T1000 (cell line): ENCODE results near the gene FAM151A.
"Not testable (repeated sequence)": the region's sequence is repeated elsewhere in the genome, so short reads cannot be mapped to it uniquely, and the experiment has no call there.

Experiments used
- DNase-seq: peaks from one replicate; lab custom pipeline; 2025; ENCODE audit warnings: mixed read lengths; lab: John Stamatoyannopoulos, UW

Gene FAM151A

DNA sequence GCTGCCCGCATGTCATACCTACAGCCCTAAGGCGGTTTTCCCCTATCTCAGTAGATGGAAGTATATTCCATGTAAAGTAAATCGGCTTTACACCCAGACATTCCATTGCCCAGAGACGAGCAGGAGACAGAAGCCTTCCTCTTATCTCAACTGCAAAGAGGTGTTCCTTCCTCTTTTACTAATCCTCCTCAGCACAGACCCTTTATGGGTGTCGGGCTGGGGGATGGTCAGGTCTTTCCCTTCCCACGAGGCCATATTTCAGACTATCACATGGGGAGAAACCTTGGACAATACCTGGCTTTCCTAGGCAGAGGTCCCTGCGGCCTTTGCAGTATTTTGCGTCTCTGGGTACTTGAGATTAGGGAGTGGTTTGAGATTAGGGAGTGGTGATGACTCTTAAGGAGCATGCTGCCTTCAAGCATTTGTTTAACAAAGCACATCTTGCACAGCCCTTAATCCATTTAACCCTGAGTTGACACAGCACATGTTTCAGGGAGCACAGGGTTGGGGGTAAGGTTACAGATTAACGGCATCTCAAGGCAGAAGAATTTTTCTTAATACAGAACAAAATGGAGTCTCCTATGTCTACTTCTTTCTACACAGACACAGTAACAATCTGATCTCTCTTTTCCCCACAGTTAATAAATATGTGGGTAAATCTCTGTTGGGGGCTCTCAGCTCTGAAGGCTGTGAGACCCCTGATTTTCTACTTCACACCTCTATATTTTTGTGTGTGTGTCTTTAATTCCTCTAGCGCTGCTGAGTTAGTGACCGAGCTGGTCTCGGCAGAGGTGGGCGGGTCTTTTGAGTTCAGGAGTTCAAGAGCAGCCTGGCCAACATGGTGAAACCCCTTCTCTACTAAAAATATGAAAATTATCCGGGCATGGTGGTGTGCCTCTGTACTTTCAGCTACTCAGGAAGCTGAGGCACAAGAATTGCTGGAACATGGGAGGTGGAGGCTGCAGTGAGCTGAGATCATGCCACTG, 13.4 kb upstream of the FAM151A start:
- DNase-seq, result not testable (repeated sequence)

DNA sequence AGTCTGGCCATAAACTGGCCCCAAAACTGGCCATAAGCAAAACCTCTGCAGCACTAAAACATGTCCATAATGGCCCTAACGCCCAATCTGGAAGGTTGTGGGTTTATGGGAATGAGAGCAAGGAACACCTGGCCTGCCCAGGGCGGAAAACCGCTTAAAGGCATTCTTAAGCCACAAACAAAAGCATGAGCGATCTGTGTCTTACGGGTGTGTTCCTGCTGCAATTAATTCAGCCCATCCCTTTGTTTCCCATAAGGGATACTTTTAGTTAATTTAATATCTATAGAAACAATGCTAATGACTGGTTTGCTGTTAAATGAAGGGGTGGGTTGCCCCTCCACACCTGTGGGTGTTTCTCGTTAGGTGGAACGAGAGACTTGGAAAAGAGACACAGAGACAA, 12.5 kb upstream of the FAM151A start:
- DNase-seq, result not testable (repeated sequence)

DNA sequence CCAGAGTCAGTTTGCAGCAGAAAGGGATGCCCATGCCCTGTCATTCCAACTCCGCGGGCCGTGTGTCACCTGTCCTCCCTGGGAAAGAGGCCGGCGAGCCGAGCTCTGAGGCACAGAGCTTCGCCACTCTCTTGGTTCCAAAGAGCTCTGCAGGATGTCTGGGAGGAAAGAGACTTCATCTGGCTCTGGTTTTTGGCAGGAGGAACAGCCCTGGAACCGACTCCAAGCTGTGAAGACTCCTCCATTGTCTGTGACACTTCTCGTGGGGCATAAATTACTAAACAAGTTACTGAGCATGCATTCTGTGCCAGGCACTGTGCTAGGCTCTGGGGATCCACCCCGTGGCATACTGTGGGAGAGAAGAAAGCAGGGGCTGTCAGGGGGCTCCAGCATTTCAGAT, 3.9 kb upstream of the FAM151A start:
- DNase-seq, result no peak

DNA sequence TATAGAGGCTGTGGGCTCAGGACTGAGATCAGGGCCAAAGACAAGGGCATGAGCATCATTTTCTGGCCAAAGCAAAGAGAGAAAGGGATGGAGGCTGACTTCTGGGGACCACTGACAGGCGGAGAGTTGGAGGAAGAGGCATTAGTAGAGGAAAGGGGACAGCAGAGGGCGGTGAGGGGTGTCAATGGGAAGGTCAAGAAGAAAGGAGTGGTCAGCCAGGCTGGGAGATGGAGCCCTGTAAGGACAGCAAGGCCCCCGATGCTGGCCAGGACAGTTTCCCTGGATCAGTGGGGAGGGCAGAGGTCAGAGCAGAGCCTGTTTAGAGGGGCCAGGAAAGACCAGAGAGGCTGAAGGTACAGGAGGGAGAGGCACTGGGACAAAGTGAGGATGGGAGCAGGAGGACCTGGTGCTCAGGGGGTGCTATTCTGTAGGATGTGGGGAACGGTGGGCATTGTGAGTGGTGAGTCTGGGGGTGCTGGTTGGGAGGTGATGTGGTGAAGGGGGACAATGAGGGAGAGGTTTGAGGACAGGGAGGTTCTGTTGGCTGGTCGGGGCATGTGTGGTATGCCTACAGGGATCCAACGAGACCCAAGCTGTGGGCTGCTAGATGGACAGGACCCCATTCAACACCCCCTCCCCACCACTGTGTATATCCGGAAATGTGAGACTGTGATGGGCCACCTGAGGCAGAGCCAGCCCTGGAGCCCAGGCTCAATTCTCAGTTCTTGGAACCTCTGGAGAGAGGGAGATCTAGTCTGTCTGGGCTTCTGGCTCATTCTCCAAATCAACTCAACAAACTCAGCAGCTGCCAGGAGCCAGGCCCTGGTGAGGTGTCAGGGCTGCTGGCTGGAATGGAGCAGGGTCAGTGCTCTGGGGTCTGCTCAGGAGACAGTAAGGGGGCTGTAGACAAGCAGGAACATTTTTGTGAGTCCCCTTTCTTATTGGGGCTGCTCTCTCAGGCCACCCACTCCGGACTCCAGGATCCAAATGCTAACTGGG, 1.4 kb upstream of the FAM151A start:
- DNase-seq, result no peak

DNA sequence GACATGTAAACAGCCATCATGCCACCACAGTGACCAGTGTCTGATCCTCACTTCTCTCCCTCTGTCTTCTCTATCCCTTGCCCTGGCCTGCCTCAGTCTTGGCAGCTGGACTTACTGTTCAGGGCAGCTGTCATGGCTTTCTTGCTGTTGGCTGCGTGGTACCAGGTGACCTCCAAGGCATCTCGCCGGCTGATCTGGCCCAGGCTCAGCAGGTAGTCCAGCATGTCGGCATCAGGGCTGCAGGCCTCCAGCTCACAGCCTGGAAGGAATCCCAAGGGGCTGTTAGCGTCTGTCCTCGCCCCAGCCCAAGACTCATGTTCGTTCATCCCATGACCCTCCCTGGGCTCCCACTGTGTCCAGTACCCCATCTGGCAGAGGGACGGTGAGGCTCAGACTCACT, 3.6 kb downstream of the FAM151A start:
- no peak for DNase-seq

DNA sequence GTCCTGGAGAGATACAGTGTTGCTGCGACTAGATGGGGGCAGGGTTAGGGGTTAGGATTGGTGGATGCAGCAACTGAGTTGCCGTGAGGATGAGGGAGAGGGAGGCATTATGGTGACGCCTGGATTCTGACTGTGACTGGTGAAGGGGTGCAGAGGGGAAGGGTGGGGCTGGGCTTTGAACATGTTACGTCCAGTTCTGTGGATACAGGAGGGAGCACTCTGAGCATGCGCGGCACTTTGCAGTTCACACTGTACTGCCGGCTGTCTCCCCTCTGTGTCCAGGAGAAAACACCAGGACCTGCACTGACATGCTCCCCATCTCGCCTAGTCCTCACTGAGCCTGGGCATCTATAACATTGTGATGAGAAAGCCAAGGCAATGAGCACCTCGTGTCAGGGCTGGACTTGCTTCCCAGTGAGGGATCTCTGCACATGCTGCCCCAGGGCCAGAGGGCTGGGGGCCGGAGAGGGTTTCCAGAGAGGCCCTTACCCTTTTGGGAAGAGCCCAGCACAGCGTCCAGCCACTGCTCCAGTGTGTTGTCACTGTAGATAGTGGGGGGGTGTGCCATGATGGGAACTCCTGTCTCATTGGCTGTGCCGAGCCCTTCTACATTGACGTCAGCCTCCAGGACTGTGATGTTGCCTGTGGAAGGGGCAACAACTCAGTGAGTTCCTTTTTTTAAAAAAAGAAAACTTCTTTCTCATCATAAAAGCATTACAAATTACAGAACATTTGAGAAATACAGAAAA, 7.6 kb downstream of the FAM151A start:
- no peak for DNase-seq

DNA sequence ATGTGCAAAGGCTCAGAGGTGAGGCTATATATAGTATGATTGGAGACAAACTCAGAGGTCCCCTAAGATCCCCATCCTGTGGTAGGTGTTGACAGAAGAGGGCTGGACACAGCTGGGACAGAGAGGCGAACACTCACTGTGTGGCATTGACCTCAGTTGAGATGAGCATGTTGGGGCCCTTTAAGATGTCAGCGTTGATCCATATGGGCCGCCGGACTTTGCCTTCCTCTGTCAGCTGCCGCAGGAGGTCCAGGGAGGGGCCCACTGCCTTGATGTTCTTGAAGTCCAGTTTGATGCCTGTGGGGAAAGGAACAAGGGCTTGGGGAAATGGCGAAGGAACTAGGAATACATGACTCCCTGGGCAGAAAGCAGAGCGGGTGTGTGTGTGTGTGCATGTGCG, 8.8 kb downstream of the FAM151A start:
- no peak for DNase-seq

DNA sequence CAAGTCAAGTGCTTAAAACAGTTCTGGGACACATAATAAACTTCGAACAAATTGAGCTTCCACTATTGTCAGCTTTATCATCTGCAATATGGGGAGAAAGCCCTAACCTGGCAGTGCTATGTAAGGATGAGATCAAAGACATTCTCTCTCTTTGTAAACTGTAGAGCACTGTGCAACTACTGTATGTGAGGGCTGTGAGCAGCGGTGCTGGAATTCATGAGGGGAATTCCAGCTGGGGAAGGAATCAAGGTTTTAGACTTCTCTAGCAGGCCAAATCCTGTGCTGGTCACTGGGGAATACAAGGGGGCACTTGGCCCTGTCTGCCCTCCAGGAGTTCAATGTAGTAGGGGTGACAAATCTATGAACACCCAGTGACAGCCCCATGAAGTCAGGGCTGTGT, 9.3 kb downstream of the FAM151A start:
- DNase-seq, result no peak

DNA sequence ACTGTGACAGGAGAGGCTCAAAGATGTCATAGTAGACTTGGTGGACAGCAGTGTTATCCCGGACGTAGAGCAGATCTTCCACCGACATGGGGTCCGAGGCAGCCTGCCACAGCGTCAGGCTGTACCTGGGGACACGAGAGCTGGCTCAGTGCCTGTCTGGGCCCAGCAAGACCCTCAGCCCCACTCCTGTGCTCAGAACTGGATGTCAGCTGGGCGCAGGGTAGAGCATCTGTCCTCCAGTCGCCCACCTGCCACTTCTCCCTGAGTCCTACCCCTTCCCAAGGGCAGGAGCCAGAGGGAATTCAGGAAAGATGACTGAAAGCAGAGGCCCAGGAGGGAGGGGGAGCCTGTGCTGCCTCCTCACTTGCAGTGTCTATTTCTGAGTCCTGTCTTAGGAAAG, 11.7 kb downstream of the FAM151A start:
- DNase-seq, result no peak

DNA sequence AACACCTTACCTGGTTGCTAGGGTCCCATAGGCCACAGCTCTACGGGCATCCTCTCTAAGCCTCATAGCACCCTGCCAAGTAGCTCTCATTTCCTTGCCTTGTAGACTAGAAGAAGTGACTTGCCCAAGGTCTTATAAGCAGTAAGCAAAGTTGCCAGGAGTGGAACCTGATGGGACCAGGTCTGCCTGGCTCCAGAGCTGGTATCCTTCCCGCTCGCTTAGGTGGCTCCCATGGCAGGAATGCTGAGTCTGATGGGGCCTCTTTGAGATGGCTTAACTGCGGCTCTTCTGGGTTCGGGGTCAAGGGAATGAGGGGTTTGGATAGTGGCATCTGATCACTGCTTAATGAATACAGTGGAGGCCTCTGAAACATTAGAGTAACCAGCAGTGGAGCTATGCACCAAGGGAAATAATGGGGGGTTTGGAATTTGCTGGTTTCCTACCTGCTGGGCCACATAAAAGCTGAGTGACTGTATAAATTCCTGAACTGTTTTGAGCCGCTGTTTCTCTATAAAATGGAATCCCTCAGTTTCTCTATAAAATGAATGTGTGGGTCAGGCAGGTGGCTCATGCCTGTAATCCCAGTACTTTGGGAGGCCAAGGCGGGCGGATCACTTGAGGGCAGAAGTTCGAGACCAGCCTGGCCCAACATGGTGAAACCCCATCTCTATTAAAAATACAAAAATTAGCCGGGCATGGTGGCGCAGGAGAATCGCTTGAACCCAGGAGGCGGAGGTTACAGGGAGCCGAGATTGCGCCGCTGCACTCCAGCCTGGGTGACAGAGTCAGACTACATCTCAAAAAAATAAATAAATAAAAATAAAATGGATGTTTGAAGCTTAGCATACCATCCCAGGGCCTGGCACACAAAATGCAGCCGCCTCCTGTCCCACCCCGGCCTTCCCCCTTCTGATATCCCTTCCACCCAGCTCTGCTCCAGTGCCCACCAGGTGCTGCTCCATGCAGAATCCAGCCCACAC, 12.4 kb downstream of the FAM151A start:
- no peak for DNase-seq

DNA sequence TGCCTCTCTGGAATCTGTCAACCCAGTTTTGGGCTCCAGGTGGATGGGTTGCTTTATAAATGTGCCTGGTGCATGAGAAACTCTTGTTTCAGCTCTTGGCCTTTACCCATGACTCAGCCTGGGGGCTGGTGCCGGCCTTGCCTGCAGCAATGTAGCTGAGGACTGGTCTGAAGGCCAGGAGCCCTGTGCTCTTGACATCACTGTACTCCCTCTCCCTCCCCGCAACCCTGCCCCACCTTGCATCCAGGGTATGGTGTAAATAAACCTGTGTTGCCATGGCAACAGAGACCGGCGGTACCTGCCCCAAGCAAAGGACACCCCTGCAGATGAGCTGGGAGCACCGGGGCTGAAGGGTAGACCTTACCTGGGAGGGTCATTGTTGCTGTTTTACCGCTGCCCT, 13.3 kb downstream of the FAM151A start:
- no peak for DNase-seq

DNA sequence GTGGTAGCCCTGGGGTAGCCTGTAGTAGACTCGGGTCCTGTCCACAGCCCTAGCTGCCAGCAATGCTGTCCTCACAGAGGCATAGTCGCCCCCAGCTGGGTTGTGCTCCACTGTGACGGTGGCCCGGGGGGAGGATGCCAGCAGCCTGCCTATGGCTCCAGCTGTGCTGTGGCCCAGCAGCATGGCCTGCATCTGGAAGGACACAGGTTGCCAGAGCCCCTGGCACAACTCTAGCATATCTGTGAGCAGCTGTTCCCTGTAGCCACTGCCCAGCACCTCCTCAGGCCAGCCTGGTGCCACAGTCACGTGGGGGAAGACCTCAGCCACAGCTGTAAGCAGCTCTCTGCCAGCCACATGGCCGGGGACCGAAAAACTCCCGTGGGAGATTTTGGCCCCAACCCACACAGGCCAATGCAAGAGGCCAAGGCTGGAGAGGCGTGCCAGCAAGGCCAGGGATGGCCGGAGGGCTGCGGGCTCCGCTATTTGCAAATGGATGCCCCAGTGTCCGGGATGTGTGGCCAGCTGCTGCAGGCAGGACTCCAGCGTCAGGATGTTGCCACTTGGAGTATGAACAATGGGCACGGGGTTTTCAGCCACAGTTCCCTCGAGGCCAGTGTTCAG, 13.9 kb downstream of the FAM151A start:
- no peak for DNase-seq

DNA sequence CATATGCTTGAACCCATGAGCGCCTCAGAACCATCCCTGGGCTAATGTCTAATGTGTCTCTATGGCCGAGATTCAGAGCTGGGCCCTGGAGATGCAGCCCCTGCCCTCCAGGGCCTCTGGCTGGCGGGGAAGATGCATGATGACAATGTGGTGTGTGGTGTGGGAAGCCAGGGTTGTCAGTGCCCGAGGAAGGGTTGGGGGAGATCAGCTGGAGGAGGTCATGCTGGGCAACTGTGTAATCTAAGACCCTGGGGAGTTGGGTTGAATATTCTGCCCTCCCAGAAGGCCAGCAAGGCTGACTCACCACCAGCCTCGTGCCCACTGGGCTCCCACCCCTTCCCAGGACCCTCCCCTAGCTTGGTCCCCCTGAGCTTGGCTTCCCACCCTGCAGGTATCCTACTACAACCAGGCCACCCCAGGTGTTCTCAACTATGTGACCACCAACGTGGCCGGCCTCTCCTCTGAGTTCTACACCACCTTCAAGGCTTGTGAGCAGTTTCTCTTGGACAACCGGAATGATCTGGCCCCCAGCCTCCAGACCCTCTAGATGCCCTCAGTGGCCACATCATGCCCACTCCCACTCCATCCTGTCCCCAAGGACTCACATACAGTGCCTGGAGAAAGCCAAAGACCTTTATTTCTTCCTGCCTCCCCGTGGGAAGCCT, 14.6 kb downstream of the FAM151A start:
- no peak for DNase-seq

DNA sequence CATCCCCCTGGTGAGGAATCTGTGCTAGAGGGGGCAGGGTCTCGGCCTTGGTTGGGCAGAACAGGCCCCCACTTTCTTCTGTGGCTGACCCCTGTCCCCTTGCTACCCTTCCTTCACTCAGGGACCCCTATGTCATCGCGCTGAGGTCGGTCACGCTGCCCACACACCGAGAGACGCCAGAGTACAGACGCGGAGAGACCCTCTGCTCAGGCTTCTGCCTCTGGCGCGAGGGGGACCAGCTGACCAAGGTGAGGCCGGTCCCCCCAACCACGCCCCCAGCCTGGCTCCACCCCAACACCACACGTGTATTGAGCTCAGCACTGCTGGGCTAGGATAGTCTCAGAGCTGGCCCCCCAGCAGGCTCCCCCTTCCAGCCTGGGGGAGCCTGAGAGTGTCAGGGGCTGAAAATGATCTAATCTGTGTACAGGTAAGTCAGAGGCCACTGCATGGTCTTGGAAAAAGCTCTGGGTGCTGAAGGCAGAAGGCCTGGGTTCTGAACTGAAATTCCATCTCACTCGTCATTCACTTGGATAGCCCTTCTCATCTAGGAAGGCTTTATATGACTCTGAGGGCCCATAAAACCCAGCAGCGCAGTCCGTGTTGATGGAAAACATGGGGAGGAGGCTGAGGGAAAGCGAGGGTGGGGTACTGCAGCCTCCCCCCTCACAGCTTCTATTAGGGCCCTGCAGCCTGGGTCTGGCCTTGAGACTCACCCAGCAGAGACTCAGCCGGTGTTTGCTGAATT, 15.3 kb downstream of the FAM151A start:
- DNase-seq, result no peak

DNA sequence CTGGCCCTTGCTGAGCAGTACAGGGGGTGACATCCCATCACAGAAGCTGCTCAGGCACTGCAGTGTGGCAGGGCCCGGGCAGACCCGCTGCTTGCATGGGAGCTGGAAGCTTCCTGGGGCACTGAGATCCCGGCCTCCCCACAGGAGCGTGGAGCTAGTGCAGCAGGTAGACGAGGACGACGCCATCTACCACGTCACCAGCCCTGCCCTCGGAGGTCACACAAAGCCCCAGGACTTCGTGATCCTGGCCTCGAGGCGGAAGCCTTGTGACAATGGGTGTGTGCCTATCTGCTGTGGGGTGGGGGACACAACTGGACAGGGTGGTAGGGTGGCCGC, 16.4 kb downstream of the FAM151A start:
- DNase-seq, result no peak

DNA sequence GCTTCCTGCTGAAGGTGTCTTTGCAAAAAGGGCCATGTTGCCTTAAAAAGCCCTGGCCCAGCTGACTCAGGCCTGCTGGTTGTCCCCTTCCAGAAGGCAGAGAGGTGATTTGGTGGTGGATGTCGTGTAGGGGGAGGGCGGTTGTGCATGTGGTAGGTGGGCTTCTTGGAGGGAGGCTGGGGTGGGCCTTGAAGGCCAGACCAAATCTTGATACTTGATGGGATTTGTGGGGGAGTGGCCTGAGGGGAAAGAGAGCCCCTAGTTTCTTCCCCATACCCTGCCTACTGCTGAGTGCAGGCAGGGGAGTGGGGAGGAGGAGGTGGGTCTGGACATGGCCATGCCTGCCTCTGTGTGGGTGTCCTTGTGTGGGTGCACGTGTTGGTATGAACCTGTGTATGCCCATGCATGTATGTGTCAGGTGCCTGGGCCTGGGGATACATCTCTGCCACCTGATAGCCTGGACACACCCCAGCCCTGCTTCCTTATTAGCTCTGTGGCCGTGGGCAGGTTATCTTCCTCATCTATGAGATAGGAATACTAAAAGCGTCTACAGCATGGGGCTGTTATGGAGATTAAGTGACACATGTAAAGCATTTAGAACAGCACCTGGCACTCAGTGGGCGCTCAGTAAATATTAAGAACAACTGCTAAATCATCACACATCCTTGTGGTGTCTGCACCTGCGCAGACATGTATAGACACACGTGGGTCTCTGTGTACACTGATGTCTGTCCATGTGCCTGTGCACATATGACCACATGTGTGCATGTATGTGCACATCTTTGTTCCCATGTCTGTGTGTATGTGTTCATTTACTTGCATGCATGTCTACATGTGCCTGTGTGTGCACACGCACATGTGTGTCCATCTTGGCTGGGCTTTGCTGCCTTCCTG, 17.0 kb downstream of the FAM151A start:
- no peak for DNase-seq

DNA sequence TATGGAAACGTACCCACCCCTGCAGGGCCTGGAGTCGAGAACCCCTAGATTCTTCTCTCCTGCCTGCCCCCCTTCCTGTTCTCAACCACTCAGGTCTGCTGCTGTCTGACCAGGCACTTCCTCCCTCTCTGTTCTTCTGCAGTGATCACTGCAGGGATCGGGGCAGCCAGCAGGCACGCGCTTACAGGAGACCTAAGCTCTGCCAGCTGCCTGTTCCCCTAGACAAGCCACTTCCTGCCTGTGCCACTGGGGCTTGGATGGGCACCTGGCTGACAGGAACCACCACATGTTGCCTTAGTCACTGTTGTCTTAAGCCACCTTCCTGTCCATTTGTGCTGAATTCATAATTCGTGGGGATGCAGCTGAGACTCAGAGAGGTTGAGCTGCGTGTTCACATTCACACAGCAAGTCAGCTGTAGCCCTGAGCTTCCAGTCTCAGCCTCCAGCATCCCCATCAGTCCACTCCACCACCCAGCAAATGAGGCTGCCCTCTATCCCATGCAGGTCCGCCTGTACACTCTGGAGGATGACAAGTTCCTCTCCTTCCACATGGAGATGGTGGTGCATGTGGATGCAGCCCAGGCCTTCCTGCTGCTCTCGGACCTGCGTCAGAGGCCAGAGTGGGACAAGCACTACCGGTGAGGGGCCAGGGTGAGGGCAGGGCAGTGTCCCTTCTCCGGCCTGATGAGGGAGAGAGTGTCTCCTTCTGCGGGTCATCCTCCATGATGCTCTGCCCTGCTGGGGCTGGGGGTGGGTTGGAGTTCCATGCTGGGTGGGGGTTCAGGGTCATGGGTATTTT, 18.6 kb downstream of the FAM151A start:
- DNase-seq, result no peak
